Lung (tissue), 12 donors: ENCODE results near the gene AKAP6. TPM values are rescaled to one million over a fixed set of nuclear protein-coding genes. Genes with fewer than 3 reads are reported as not detected.
"Not testable (repeated sequence)": the region's sequence is repeated elsewhere in the genome, so short reads cannot be mapped to it uniquely, and the experiment has no call there.

Experiments
- ATAC-seq: fragments of 200-7000 bp; cut with Tn5 transposase; one replicate; pipeline ENCODE4 v1.9.1; 2020; ENCODE audit warnings: moderate number of reproducible peaks; ENCODE audit not compliant: insufficient read depth, low FRiP score
- DNase-seq, 3 donors: peaks; one replicate each; pipeline ENCODE4 v3.0.0-alpha.2; 2013 to 2017
- H3K27ac ChIP-seq, 2 donors: one replicate each; pipeline ENCODE4 v1.5.1; 2013; ENCODE audit warnings: mild to moderate bottlenecking in 2 of 2, moderate library complexity in 2 of 2, control low read depth in 1 of 2, inconsistent platforms in 1 of 2, low read depth in 1 of 2, low read length in 1 of 2
- H3K27me3 ChIP-seq, 3 donors: one replicate each; pipeline ENCODE4 v1.5.1; 2013; ENCODE audit warnings: low read length in 2 of 3; ENCODE audit not compliant: control insufficient read depth in 3 of 3, insufficient read depth in 3 of 3
- H3K36me3 ChIP-seq, 4 donors: one replicate each; pipeline ENCODE4 v1.5.1; 2013; ENCODE audit warnings: low read length in 4 of 4, mild to moderate bottlenecking in 1 of 4, moderate library complexity in 1 of 4; ENCODE audit not compliant: control insufficient read depth in 4 of 4, insufficient read depth in 4 of 4
- H3K4me1 ChIP-seq, 5 donors: one replicate each; pipeline ENCODE4 v1.5.1; 2013; ENCODE audit warnings: low read length in 5 of 5, mild to moderate bottlenecking in 2 of 5, moderate library complexity in 1 of 5; ENCODE audit not compliant: control insufficient read depth in 5 of 5, insufficient read depth in 5 of 5
- H3K4me3 ChIP-seq: one replicate; pipeline ENCODE4 v1.5.1; 2013; ENCODE audit warnings: mild to moderate bottlenecking, control low read depth, moderate library complexity
- H3K9ac ChIP-seq, 2 donors: one replicate each; pipeline ENCODE4 v1.5.1; 2013; ENCODE audit warnings: low read length in 2 of 2, control low read depth in 1 of 2; ENCODE audit not compliant: insufficient read depth in 1 of 2
- H3K9me3 ChIP-seq, 4 donors: one replicate each; pipeline ENCODE4 v1.5.1; 2013; ENCODE audit warnings: low read length in 3 of 4, mild to moderate bottlenecking in 1 of 4, moderate library complexity in 1 of 4; ENCODE audit not compliant: control insufficient read depth in 4 of 4, insufficient read depth in 3 of 4
- CTCF ChIP-seq: IDR thresholded peaks from 2 replicates; pipeline ENCODE4 v1.5.1; 2012; ENCODE audit warnings: mild to moderate bottlenecking; ENCODE audit errors: control extremely low read depth, extremely low read depth
- WGBS, 2 donors: extraction: QIAGEN DNeasy Blood & Tissue Kit; methylation state at CpG; one replicate each; pipeline ENCODE4 v1.1.7; 2013; 5-methylcytosine and 5-hydroxymethylcytosine counted together
- polyA plus RNA-seq, 2 donors: library from polyadenylated mRNA; stranded (reverse); fragments of 200-250 nt; gene quantifications; one replicate each; pipeline ENCODE4 v1.2.1, GENCODE V29; 2013
- total RNA-seq, 2 donors: library from RNA; depleted of rRNA in 1 of 2; stranded (reverse); fragments of >200 nt in 1 of 2; gene quantifications; one replicate each; pipeline ENCODE4 v1.2.1, GENCODE V29; 2014 to 2021
- donor health status: control.
- donor health status: control.
- donor health status: Bipolar disorder and iron deficiency.
- donor health status: healthy.
- donor health status: DM: yes; HTN: yes; CAD: no.

Gene AKAP6
- total and polyA plus RNA-seq, 4 donors: 1.5 to 27.1 (median 7.7) TPM

GRCh38 chr14:32384464-32384863, 55.4 kb downstream of the AKAP6 start:
- H3K27ac ChIP-seq: no peak overlapping the region
- ATAC-seq (no peak), DNase-seq (no peak)
- no peak for TF ChIP-seq CTCF
- H3K36me3 ChIP-seq: no peaks in the 10 kb centered on the region
- H3K4me1 ChIP-seq: no peaks in the 10 kb centered on the region
- no peak overlapping the region for H3K9ac ChIP-seq
- no peak overlapping the region for H3K4me3 ChIP-seq
- 87 to 93% methylated on average over 2 of the region's 2 CpGs for WGBS, 2 donors
- H3K27me3 ChIP-seq: no peaks in the 10 kb centered on the region
- H3K9me3 ChIP-seq: no peaks in the 10 kb centered on the region

GRCh38 chr14:32387295-32387694, 58.2 kb downstream of the AKAP6 start:
- not testable (repeated sequence) for H3K9me3 ChIP-seq, ATAC-seq, H3K9ac ChIP-seq, DNase-seq, H3K27ac ChIP-seq, H3K4me1 ChIP-seq, H3K27me3 ChIP-seq, H3K36me3 ChIP-seq, H3K4me3 ChIP-seq
- WGBS, 2 donors: 87 to 97% methylated on average over 2 of the region's 2 CpGs

GRCh38 chr14:32393119-32393518, 64.0 kb downstream of the AKAP6 start:
- no peak overlapping the region for H3K4me3 ChIP-seq
- H3K4me1 ChIP-seq: peaks cover 0 to 6% (median 3%) of the 10 kb centered on the region in 5 donors
- H3K9me3 ChIP-seq: peaks cover 0 to 2% (median 0%) of the 10 kb centered on the region in 4 donors
- no peak overlapping the region for H3K27ac ChIP-seq
- H3K27me3 ChIP-seq: no peaks in the 10 kb centered on the region
- no peak for DNase-seq
- H3K36me3 ChIP-seq: no peaks in the 10 kb centered on the region
- TF ChIP-seq CTCF: no peak
- WGBS, 2 donors: 84 to 88% methylated on average over 1 of the region's 1 CpG
- no peak for ATAC-seq
- H3K9ac ChIP-seq: no peak overlapping the region

- H3K27me3 ChIP-seq: no peaks in the 10 kb centered on the region
- no peak for TF ChIP-seq CTCF
- ATAC-seq: no peak
These were observed 64.9 kb downstream of the AKAP6 start for GRCh38 chr14:32394038-32394437.

More at GRCh38 chr14:32394038-32394437, 64.9 kb downstream of the AKAP6 start:
- Histone ChIP-seq H3K4me1 (peaks cover 0 to 6% (median 4%) of the 10 kb centered on the region in 5 donors), H3K4me3 (no peak overlapping the region), H3K9me3 (peaks cover 0 to 2% (median 0%) of the 10 kb centered on the region in 4 donors), H3K27ac (no peak overlapping the region), H3K36me3 (no peaks in the 10 kb centered on the region), H3K9ac (no peak overlapping the region)
- WGBS, 2 donors: 87 to 91% methylated on average over 1 of the region's 1 CpG
- DNase-seq: no peak
